GM19467 (cell line): ENCODE data around the gene FAM83B.
"Not testable (repeated sequence)": the region's sequence is repeated elsewhere in the genome, so short reads cannot be mapped to it uniquely, and the experiment has no call there.

Experiments
- ATAC-seq: cut with Tn5 transposase; IDR thresholded peaks from one replicate; pipeline ENCODE4 v1.9.1; 2021; ENCODE audit warnings: mild to moderate bottlenecking, moderate library complexity; ENCODE audit not compliant: unreplicated experiment

FAM83B gene

GRCh38 chr6:54961372-54961771 lies 114.8 kb downstream of the FAM83B start:
- ATAC-seq = not testable (repeated sequence)

- no peak for ATAC-seq
These were observed 123.8 kb downstream of the FAM83B start for GRCh38 chr6:54970337-54970736.

GRCh38 chr6:54971825-54972224 lies 125.3 kb downstream of the FAM83B start:
- ATAC-seq = no peak

- ATAC-seq = not testable (repeated sequence)
These were observed 132.6 kb downstream of the FAM83B start for GRCh38 chr6:54979161-54979560.

GRCh38 chr6:54980511-54981275 lies 134.1 kb downstream of the FAM83B start:
- ATAC-seq = no peak

GRCh38 chr6:54981276-54981609 lies 134.7 kb downstream of the FAM83B start:
- ATAC-seq = no peak

GRCh38 chr6:54981647-54982046 lies 135.1 kb downstream of the FAM83B start:
- ATAC-seq = no peak

- no peak for ATAC-seq
These were observed 141.2 kb downstream of the FAM83B start for GRCh38 chr6:54987633-54988290.

GRCh38 chr6:54988576-54988975 lies 142.0 kb downstream of the FAM83B start:
- ATAC-seq = no peak

- ATAC-seq = no peak
These were observed 143.4 kb downstream of the FAM83B start for GRCh38 chr6:54990001-54990400.
